CD4-positive, alpha-beta T cell treated with Interleukin-15 for 1 hour (primary cell): Measurements from ENCODE around the gene TRMT44.
"Not testable (repeated sequence)": the region's sequence is repeated elsewhere in the genome, so short reads cannot be mapped to it uniquely, and the experiment has no call there.

Experiments used
- DNase-seq: peaks from one replicate; pipeline ENCODE4 v3.0.0-alpha.2; 2020

The TRMT44 gene

DNA sequence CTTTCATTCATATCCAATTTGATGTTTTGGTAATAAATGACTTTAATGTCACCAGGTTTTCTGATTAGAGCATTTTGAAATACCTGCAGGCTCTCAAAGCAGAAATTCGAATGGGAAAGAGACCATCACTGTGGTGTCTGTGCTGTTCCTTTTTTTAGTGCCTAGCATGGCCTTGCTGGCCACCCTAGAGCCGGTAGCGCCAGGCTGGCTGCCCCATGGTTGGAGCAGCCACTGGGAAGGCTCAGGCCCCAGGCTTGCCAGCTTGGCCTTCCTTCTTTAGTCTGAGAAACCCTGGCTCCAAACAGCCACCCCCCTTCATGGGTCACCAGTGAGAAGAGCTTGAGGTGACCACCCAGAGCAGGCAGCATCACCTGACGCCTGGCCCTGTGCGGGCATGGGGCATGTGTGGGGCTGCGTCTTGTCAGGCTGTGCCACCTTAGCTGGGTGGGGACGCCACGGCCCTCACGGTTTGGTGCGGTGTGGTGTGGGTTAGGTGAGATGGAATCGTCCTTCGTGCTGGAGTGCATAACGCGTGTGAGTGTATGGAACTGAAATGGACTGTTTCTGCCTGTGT lies 30.0 kb downstream of the TRMT44 start:
- no peak for DNase-seq

DNA sequence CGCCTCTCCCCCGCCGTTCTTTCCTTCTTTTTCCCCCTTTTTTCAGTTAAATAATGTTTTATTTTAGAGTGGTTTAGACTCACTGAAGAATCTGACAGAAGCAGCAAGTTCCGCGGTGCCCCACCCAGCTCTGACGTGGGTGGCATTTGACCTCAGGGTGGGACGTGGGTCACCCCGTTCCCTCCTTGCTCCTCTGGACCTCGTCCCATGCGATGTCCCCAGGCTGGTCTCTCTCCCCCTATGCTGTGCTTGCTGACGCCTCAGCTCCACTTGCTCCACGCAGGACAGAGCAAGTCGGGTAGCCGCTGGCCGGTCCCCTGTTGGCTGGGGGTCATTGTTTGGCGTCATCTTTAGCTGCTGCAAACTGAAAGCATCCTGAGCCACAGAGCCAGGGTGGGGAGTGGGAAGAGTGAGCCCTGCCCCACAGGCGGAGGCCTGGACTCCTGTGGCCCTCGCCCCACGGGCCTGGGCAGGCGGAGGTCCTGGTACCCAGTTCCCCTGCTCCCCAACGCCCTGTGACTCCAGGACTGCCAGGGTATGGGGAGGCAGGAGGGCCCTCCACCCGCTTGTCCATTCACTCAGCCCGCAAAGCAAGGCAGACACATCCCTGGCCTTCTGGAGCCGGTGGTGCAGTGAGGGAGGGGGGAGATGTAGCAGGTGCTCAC lies 30.8 kb downstream of the TRMT44 start:
- no peak for DNase-seq

DNA sequence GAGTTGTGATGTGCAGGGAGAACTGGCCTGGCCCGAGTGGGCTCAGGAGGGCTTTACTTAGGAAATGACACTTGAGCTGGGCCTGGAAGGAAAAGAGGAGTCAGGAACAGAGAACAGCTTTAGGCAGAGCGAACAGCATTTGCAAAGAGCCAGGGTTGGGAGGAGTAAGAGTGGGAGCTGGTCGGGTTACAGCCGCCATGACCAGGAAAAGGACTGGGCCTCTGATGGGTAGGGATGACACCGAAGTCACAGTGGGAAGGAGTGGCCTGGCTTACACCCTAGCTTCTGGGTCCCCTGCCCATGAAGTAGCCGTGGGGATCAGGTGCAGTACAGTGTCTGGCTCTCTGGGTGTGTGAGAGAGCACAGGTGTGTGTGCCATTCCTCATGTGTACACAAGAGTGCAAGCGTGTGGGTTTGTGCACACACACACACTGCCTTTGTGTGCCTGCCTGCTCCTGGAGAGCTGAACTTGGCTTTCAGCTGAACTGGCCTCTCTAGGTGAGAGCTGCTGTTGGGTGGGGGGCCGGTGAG lies 31.6 kb downstream of the TRMT44 start:
- peak; percentile 8 for DNase-seq

DNA sequence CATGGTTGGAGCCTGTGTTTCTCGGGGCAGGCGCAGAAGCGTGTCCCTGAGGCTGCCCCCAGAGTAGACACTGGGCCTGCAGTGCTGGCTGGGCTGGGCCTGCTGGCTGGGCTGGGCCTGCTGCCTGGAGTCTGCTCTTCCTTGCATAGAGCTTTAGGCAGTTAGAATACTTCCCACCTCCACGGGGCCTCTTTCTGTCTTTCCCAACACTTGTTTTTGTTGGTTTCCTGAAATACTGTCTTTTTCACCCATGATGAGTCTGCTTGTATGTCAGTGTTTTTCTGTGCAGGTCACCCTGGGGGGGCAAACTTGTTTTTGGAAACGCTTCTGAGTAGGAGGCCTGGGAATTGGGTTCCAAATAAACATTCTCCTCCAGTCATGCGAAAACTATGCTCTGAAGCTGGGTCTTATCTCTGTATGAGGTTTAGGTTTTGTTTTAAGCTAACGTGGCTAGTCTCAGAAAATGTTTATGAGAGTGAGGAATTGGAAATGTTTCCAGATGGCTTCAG lies 32.2 kb downstream of the TRMT44 start:
- DNase-seq, result no peak

DNA sequence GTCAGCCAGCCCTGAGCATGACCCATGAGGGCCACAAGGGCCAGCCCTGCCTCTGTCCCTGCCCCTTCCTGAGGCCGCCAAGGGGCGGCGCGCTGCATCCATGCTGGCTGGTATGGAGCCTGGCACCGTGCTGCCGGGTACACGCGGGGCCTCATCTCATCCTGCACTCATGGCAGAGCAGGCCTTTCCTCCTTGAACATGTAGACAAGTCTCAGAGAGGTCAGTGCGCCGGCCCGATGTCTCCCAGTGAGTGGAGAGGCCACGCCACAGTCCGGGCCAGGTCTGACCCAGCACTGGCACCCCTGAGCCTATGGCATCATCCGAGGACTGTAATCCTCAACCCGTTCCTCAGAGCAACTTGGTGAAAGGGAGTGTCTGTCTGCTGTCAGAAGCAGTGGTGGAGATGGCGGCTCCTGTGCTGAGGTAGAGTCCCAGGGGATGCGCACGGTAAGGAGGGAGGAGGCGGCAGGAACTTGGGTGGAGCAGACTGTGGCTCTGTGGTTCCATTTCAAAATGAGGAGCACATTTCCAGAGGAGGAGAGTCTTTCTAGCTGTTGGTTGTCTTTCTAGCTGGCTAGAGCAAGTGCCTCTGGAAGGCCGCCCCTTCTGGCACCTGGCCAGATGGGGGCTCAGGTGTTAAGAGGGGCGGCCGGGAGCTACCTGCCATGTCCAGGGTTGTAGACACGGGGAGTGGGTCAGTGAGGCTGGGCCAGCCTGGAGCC lies 32.8 kb downstream of the TRMT44 start:
- DNase-seq, result peak; percentile 1

DNA sequence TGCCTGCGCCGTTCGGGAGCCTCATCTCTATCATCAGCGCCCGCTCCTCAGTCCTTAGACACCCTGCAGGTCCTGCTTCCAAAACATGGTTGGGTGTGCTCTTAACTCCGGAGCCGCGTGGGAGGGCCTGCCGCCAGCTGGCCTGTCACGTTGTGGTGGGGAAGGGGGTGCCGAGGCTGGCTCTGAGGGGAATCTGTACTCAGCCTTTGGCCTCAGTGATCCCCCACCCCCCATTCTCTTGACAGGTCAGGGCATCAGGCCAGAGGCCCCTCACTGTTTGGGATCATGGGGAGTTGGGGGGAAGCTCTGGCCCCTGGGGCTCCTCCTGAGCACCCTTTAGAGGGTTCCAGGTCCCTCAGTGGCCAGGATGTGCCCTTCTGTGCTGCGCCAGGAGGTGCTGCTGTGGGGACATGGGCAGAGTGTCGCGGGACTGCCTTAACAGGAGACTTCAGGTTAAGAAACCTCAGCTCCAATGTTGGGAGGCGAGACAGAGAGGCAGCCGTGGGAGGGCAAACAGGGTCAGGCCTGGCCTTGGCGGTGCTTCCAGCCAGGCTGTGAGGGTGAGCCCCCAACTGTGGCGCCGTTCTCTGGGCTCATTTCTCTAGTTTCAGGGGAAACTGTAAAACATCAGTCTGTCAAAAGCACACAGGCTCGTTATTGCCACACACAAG lies 33.5 kb downstream of the TRMT44 start:
- peak; percentile 6 for DNase-seq

DNA sequence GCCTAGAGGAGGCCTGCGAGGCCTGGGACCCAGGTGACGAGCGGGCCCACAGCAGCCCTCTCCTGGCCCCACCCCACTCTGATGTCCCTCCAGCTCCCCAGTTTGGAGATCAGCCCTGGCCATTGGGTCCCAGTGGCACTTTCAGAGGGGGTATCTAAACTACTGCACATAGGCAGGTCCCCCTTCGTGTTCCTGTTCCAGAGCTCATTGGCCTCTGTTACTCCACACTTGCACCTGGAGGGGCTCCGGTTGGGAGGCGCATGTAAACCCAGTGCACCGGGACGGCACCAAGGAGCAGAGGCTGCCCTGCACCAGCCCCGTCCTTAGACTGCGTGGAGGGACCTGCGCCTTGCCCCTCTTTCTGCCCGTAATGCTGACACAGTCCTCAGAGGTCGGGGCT lies 34.3 kb downstream of the TRMT44 start:
- no peak for DNase-seq

DNA sequence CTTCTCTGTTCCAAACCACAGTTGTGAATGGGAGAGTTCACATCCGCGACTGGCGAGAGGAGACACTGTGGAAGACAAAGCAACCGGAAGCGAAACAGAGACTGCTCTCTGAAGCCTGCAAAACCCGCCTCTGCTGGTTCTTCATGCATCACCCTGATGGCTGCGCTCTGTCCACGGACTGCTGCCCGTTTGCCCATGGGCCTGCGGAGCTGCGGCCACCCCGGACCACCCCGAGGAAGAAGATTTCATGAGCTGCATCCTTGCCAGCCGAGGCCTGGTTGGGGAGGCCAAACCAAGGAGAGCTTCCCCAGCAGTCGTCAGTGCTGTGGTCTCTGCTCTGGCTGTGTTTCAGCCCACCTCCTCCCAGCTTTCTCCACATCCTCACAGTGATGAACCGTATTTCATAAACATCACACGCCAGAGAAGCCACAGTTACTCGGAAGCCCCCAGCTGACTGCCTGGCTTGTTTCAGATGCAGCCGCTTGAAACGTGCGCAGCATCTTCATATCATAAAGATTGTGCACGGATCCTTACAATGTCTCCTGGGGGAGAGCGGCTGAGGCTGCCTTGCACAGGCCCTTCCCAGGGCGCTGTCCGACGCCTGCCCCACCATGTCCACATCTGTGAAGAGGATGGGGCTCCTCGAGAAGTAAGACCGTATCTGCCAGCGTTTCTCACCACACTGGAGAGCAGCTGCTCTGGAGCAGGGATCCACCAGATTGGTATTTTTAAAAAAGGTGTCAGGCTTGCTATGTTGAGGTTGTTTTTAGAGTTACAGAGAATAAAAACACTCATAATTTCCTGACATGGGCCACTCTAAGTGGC lies 35.4 kb downstream of the TRMT44 start:
- no peak for DNase-seq

DNA sequence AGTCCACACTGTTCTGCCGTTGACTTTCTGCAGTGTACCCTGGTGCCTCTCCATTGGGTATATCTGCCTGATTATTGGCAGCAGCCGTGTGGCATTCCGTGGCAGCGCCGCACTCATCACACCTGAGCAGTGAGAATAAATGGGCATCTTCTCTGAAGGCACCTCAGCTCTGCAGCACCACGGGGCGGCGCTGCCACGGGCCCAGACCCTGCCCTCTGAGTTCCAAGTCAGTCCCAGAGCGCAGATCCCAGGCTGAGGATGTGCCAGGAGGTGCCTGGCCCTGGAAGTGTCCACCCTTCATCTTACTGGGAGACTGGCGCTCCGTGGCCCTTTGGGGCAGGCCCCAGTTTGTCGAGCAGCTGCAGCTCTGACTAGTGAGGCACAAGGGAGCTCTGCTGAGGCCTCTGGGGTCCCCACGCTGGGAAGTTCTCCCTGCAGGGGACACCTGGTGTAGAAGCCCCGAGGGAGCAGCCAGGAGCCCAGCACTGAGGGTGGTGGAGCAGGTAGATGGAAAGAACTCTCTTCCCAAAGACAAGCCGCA lies 36.6 kb downstream of the TRMT44 start:
- no peak for DNase-seq

DNA sequence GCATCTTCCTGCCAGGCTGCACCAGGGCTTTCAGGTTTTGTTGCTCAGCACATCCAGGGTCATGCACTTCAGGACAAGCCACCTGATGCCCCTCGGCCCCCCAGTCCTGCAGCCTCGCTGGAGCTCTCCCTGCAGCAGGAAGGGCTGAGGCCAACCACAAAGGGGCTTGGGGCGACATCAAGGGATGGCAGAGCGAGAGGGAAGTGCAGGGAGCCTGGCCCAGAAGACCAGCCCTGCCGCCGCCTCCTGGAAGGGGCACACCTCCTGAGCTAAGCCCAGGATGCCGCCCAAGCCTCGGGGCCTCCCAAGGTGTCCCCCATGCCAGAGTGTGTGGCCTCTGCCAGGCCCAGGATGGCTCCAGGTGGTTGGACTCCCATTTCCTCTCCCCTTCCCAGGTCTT lies 37.1 kb downstream of the TRMT44 start:
- no peak for DNase-seq

DNA sequence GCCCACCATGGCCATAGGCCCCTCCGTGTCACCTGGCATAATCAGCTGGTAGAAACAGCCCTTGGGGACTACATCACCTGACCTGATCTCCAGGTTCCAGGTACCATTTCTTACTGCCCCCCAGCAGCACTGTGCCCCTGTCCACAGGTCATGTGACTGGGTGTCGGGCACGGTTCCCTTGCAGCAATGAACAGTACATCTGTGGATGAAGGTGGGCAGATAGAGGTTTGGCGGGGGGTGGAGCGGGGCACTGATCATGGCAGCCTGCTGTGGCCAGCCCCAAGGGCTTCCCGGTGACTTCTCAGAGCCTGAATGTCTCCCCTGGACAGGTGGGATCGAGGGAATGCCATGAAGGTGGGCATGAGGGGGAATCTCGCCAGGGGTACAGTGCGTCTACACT lies 37.8 kb downstream of the TRMT44 start:
- no peak for DNase-seq

DNA sequence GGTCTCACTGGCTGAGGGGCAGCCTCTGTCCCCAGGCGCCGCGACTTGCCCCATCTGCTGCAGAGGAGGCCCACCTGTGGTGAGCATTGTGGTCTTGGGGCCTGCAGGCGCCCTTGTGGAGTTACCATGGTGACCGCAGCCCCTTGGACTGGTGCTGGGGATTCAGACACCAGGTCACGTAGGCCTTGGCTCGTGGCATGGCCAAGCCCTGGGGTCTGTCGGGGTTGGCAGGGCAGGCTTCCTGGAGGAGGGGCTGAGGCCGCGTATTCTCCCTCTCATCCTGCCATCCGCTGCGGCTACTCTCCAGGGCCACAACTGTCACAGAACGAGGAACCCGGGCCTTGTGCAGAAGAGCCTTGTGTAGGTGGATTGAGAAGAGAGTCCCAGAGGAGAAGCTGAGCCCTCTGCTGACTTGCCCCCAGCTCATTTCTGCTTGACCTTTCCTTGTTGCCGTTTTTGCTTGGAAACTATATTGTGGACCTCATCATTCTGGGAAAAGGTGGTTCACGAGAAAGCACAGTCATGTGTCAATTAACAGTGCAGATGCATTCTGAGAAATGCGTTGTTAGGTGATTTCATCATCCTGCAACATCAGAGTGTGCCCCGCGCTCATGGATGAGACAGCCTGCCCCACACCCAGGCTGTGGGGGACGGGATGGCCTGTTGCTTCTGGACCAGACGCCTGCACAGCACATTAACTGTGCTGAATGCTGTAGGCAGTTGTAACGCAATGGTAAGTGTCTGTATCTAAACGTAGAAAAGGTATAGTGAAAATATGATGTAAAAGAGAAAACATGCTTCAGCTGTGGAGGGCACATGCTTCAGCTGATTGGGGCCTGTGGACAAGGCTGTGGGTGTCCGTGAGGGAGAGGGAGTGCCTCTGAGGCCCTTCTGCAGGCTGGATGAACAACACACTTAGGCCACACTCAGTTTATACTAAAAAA lies 38.5 kb downstream of the TRMT44 start:
- no peak for DNase-seq

DNA sequence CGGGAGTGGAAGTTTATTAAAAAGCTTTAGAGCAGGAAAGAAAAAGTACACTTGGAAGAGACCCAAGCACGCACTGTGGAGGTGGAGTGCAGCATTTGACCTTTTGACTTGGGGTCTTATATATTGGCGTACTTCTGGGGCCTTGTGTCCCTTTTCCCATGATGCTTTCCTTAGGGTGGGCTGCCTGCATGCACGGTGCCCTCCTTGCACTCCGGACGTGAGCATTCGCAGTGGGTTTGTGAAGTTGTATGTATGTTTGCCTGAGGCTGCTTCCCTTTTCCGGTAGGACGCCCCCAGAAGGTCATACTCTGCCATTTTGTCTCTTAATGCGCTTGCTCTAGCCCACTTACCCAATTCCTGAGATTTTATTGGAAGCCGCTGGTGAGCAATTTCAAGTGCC lies 39.6 kb downstream of the TRMT44 start:
- DNase-seq, result no peak

DNA sequence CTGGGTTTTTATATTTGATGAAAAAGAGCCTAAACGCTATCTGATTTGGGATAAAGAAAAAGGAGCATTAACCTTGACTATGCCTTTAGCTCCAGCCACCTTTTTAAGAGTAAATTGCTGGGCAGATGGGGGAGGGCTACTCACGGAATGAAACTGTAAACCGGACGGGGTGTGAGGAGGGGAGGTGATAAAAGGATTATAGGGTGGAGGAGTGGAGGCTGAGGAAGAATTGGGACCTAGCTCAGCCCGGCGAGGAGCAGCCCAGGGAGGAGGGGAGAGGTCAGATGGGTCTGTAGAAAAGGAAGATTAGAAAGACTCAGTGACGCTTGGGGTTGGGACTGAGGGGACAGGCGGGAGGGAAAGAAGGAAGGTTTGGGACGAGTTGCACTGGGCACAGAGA lies 46.1 kb downstream of the TRMT44 start:
- not testable (repeated sequence) for DNase-seq

DNA sequence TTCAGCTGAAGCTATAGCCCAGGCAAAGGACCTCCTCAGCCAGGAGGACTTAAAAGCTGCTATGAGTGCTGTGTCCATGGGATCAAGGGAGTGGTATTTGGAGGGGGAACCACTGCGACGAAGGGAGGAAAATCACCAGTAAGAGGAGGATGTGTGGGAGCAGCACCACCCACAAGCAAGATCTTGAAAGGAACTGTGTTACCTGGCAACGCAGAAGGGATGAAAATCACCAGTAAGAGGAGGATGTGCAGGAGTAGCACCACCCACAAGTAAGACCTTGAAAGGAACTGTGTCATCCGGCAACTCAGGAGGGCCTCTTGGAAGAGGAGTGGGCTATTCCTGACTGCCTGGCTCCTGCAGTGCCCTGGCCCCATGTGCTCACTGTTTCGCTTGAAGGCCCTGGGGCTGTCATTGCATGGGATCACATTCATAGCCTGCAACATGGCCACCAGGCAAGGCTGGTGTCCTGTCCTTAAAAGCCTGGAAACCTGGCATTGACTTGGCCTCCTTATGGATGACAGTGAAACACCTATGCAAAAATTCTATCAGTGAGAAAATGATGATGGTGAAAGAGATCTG lies 48.3 kb downstream of the TRMT44 start:
- no peak for DNase-seq

DNA sequence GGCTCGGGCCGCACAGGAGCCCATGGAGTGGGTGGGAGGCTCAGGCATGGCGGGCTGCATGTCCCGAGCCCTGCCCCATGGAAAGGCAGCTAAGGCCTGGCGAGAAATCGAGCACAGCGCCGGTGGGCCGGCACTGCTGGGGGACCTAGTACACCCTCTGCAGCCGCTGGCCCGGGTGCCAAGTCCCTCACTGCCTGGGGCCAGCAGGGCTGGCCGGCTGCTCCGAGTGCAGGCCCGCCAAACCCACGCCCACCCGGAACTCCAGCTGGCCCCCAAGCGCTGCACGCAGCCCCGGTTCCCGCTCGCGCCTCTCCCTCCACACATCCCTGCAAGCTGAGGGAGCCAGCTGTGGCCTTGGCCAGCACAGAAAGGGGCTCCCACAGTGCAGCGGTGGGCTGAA lies 50.9 kb downstream of the TRMT44 start:
- DNase-seq, result not testable (repeated sequence)

DNA sequence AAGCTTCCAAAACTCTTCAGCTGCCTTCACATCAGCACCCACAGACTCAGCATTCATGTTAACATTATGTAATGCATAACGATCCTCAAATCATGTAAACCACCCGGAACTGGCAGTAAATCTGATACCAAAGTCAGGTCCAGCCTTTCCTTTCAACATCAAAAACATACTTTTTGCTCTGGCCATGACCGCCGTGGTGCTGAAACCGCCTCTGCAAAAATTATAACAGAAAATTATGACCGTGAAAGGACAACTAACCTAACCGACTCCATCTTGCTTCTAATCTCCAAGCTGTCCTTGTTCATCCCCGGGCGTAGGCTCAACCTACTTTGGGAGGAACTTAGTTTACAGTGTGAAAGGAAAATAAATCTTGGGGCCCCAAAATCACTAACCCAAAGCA lies 51.6 kb downstream of the TRMT44 start:
- DNase-seq, result no peak

DNA sequence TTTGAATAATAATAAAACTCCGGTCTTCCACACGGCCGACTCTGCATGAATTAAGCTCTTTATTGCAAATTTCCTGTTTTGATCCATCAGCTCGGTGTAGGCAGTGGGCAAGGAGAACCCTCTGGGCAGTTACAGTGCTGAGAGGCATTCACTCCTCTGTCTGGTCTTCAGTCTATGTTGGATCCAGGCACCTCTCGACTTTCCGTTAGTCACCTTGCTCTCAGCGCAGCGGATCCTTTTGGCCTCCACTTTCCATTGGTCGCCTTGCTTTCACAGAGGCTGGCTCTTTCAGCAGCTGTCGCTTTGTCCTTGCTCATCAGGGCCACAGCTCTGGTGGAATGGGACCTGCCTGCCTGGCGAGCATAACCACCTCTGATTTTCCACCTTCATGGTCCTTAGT lies 52.9 kb downstream of the TRMT44 start:
- DNase-seq, result no peak

DNA sequence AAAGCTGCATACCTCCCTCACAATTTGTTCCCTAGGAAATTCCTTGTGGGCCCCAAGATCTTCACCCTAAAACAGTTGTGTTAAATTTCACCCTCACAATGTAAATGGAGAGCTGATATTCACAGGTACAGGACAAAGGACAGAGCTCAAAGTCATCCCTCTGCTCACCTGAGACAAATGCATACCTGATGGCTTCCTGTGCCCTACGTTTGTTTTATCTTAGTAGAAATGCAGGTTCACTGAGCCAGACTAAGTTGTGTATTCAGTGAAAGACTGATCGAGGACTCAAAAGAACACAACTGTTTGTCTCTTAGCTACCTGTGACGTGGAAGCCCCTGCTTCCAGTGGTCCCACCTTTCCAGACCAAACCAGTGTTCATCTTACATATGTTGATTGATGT lies 53.6 kb downstream of the TRMT44 start:
- DNase-seq, result no peak

DNA sequence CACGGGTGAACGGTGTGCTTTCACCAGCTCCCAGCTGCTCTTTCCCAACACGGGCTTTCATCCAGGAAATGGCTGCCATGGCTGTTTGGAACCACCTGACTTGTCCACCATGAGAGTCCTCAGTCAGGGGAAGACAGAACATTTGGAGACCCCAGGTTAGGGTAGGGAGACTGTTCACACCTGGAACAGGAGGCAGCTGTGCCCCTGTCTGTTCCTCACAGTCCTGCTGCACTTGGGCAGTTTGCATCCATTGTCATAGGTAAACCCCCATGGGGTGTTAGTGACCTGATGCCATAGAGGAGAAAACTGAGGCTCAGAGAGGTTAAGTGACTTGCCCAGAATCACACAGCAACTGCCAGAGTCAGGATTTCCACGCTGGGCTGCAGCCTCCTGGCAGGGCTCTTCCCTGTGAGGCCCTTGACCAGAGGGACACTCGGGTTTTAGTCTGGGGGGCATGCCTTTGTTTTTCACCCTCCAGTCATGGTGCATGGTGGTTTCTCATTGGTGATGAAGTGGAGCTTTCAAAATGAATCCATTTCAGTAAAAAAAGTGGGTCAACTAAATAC lies 54.5 kb downstream of the TRMT44 start:
- DNase-seq, result no peak
